ENCODE measurements around the gene MIAT. TPM values are rescaled to one million over a fixed set of nuclear protein-coding genes. Genes with fewer than 3 reads are reported as not detected.

Gene MIAT
- polyA plus RNA-seq, 2 of the 4 experiments (the other 2 are of a cell fraction): 1.5 to 2.2 TPM

DNA sequence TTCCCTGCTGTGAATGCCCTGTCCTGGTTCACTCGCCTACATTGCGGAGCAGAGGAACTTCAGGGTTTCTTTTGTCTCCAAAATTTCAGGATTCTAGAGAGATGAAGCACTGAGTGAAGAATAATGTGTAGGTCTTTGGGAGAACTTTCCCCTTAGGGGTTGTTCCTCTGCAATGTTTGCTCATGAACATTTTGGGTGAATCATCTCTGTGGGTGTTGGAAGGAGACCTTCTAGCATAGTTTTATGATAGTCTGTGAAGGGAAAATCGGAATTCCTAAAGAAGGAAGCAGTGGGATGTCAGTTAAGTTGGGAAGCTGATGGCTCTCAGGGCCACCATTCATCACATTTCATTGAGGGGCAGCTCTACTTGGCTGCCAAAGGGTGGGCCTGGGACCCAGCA lies 64.8 kb downstream of the MIAT start:
- 57% methylated on average over 3 of the region's 3 CpGs for WGBS (ENCODE audit: missing lambda C conversion rate)
- FAIRE-seq: no peak
- peak; percentile 54 to 60; a peak in 3 of 6 replicates for ATAC-seq
- ChIA-PET CTCF (interaction anchor here (1.2 kb wide), 1 partner anchor 44 kb away, joined by 4 read pairs; no protein-coding TSS in a partner anchor), POLR2A (no interaction called here)
- Histone ChIP-seq H3K4me1 (peaks cover 46% of the 10 kb centered on the region), H3K4me3 (no peak overlapping the region), H3K9me3 (no peaks in the 10 kb centered on the region; the same call in 1 of the 3 replicates), H3K4me2 (peak overlapping the region; percentile 51), H3K27ac (peak overlapping the region; percentile 71 to 89)
- TF ChIP-seq FOSL2 (IDR thresholded peaks at IDR 0.05) (no peak), FOSL2 (CRISPR knock-in tag; IDR thresholded peaks at IDR 0.05) (peak; percentile 54), GATA3 (IDR thresholded peaks at IDR 0.05; ENCODE audit: borderline replicate concordance) (no peak), JUNB (IDR thresholded peaks at IDR 0.05) (0 out of 2 replicates have a peak, but pooled peaks have one; percentile 12)
- DNase-seq (ENCODE audit: low read depth in 1 of 2, low spot score in 1 of 2): peak in 1 of 2 experiments; percentile 35

DNA sequence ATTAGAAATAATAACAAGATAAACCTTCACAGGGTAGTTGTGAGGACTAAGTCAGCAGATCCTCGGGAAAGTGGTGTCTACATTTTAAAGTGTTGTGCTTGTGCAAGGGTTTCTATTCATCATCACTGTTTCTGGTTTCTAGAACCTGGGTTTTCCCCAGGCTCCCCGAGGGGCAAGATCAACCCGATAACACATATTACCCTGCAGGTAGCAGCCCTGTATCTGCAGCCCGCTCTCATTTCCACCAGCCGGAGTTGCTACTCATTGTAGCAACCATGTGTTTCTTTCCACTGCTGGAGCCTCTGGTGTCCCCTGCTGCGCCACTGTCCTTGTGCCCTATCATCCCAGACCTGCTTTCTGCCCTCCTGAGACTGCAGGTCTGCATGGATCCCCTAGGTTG lies 67.0 kb downstream of the MIAT start:
- H3K4me2 ChIP-seq: no peak overlapping the region
- no peak for FAIRE-seq
- ChIA-PET POLR2A (no interaction called here), CTCF (no interaction called here)
- ATAC-seq: no peak
- H3K4me3 ChIP-seq: no peak overlapping the region
- no peaks in the 10 kb centered on the region; the same call in 1 of the 3 replicates for H3K9me3 ChIP-seq
- H3K27ac ChIP-seq: no peak overlapping the region
- H3K4me1 ChIP-seq: peaks cover 28% of the 10 kb centered on the region
- no peak for DNase-seq (ENCODE audit: low read depth in 1 of 2, low spot score in 1 of 2)
- TF ChIP-seq JUNB (IDR thresholded peaks at IDR 0.05): no peak
- TF ChIP-seq CBX2 (IDR thresholded peaks at IDR 0.05; ENCODE audit: borderline replicate concordance, low read depth): no peak
- TF ChIP-seq TFCP2L1 (CRISPR knock-in tag; IDR thresholded peaks at IDR 0.05): no peak
- WGBS (ENCODE audit: missing lambda C conversion rate): 91% methylated on average over 6 of the region's 6 CpGs

DNA sequence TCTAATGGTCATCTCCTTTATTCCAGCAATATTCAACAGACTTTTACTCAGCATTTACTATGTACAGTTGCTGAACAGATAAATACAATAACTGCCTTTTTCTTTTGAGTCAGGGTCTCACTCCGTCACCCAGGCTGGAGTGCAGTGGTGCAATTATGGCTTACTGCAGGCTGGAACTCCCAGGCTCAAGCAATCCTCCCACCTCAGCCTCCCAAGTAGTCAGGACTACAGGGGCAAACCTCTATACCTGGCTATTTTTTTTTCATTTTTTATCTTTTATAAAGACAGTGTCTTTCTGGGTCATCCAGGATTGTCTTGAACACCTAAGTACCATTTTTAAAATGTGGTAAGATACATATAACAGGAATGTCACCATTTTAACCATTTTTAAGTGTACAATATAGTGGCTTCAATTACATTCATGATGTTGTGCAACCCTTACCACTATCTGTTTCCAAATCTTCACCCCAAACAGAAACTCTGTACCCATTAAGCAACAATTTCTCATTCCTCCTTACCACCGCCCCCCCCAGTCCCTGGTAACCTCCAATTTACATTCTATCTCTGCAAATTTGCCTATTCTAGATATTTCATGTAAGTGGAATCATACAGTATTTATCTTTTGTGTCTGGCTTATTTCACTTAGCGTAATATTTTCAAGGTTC lies 67.8 kb downstream of the MIAT start:
- peaks cover 20% of the 10 kb centered on the region for H3K4me1 ChIP-seq
- 79% methylated on average over 3 of the region's 3 CpGs for WGBS (ENCODE audit: missing lambda C conversion rate)
- TF ChIP-seq HEYL (CRISPR knock-in tag; IDR thresholded peaks at IDR 0.05) (no peak), RAD21 (conservative IDR thresholded peaks at IDR 0.05 in 1 of 2, IDR thresholded peaks at IDR 0.05 in 1 of 2) (no peak), GATA3 (IDR thresholded peaks at IDR 0.05; ENCODE audit: borderline replicate concordance) (no peak), ZC3H11A (IDR thresholded peaks at IDR 0.05) (no peak), BHLHE40 (IDR thresholded peaks at IDR 0.05; ENCODE audit: low read depth, low read length) (no peak), NR3C1 (IDR thresholded peaks at IDR 0.05) (no peak), FOSL2 (IDR thresholded peaks at IDR 0.05) (no peak), FOSL2 (CRISPR knock-in tag; IDR thresholded peaks at IDR 0.05) (no peak), HDAC2 (IDR thresholded peaks at IDR 0.05) (no peak), MAZ (IDR thresholded peaks at IDR 0.05; ENCODE audit: borderline replicate concordance, low read depth, low read length) (no peak), FOXS1 (CRISPR knock-in tag; IDR thresholded peaks at IDR 0.05) (no peak), TFCP2L1 (CRISPR knock-in tag; IDR thresholded peaks at IDR 0.05) (no peak), HOXA7 (CRISPR knock-in tag; IDR thresholded peaks at IDR 0.05) (no peak)
- TF ChIP-seq, protein P1, sequence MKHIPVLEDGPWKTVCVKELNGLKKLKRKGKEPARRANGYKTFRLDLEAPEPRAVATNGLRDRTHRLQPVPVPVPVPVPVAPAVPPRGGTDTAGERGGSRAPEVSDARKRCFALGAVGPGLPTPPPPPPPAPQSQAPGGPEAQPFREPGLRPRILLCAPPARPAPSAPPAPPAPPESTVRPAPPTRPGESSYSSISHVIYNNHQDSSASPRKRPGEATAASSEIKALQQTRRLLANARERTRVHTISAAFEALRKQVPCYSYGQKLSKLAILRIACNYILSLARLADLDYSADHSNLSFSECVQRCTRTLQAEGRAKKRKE (CRISPR knock-in tag; IDR thresholded peaks at IDR 0.05; ENCODE audit: low read depth): no peak
- TF ChIP-seq, protein P2, sequence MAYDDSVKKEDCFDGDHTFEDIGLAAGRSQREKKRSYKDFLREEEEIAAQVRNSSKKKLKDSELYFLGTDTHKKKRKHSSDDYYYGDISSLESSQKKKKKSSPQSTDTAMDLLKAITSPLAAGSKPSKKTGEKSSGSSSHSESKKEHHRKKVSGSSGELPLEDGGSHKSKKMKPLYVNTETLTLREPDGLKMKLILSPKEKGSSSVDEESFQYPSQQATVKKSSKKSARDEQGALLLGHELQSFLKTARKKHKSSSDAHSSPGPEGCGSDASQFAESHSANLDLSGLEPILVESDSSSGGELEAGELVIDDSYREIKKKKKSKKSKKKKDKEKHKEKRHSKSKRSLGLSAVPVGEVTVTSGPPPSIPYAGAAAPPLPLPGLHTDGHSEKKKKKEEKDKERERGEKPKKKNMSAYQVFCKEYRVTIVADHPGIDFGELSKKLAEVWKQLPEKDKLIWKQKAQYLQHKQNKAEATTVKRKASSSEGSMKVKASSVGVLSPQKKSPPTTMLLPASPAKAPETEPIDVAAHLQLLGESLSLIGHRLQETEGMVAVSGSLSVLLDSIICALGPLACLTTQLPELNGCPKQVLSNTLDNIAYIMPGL (CRISPR knock-in tag; IDR thresholded peaks at IDR 0.05; ENCODE audit: borderline replicate concordance): no peak
- TF ChIP-seq, protein P3, sequence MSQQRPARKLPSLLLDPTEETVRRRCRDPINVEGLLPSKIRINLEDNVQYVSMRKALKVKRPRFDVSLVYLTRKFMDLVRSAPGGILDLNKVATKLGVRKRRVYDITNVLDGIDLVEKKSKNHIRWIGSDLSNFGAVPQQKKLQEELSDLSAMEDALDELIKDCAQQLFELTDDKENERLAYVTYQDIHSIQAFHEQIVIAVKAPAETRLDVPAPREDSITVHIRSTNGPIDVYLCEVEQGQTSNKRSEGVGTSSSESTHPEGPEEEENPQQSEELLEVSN (IDR thresholded peaks at IDR 0.05; ENCODE audit: borderline replicate concordance, low read depth): no peak
- TF ChIP-seq, protein P4, sequence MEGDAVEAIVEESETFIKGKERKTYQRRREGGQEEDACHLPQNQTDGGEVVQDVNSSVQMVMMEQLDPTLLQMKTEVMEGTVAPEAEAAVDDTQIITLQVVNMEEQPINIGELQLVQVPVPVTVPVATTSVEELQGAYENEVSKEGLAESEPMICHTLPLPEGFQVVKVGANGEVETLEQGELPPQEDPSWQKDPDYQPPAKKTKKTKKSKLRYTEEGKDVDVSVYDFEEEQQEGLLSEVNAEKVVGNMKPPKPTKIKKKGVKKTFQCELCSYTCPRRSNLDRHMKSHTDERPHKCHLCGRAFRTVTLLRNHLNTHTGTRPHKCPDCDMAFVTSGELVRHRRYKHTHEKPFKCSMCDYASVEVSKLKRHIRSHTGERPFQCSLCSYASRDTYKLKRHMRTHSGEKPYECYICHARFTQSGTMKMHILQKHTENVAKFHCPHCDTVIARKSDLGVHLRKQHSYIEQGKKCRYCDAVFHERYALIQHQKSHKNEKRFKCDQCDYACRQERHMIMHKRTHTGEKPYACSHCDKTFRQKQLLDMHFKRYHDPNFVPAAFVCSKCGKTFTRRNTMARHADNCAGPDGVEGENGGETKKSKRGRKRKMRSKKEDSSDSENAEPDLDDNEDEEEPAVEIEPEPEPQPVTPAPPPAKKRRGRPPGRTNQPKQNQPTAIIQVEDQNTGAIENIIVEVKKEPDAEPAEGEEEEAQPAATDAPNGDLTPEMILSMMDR (IDR thresholded peaks at IDR 0.05): no peak
- TF ChIP-seq, protein P5, sequence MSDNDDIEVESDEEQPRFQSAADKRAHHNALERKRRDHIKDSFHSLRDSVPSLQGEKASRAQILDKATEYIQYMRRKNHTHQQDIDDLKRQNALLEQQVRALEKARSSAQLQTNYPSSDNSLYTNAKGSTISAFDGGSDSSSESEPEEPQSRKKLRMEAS (IDR thresholded peaks at IDR 0.05): no peak
- ATAC-seq (no peak), DNase-seq (ENCODE audit: low read depth in 1 of 2, low spot score in 1 of 2) (no peak), FAIRE-seq (no peak)
- no peak overlapping the region for H3K4me2 ChIP-seq
- no peak overlapping the region for H3K27ac ChIP-seq
- ChIA-PET CTCF (no interaction called here), POLR2A (no interaction called here)
- H3K4me3 ChIP-seq: no peak overlapping the region
- no peaks in the 10 kb centered on the region; the same call in 1 of the 3 replicates for H3K9me3 ChIP-seq

Data from A549 (cell line).